Erythroblast (primary cell): ENCODE results near the gene ATXN7L1.

Source experiments
- DNase-seq, 2 experiments: peaks; one replicate each; lab custom pipeline; 2025; lab: John Stamatoyannopoulos, UW
- GATA1 ChIP-seq: IDR thresholded peaks from 2 replicates; pipeline ENCODE4 v1.6.1; 2011; ENCODE audit warnings: low read depth, mild to moderate bottlenecking, control low read depth, low read length, moderate library complexity
- POLR2A ChIP-seq: IDR thresholded peaks from 2 replicates; pipeline ENCODE4 v1.6.1; 2011; ENCODE audit warnings: mild to moderate bottlenecking, low read length

The ATXN7L1 gene

GRCh38 chr7:105787793-105788192 is 88.6 kb downstream of the ATXN7L1 start:
- peak; percentile 12 to 23 for DNase-seq

GRCh38 chr7:105786520-105787470 is 89.6 kb downstream of the ATXN7L1 start:
- peak; percentile 14 to 25 for DNase-seq
- TF ChIP-seq POLR2A (no peak), GATA1 (no peak)

More at GRCh38 chr7:105787793-105788192, 88.6 kb downstream of the ATXN7L1 start:
- no peak for TF ChIP-seq POLR2A
- no peak for TF ChIP-seq GATA1

- no peak for TF ChIP-seq GATA1
- no peak for DNase-seq
These were observed 93.9 kb downstream of the ATXN7L1 start for GRCh38 chr7:105782391-105783042.

GRCh38 chr7:105779856-105780780 is 96.3 kb downstream of the ATXN7L1 start:
- TF ChIP-seq GATA1, result no peak
- TF ChIP-seq POLR2A, result no peak
- DNase-seq, result peak in 1 of 2 experiments; percentile 9

GRCh38 chr7:105778956-105779355 is 97.4 kb downstream of the ATXN7L1 start:
- TF ChIP-seq POLR2A, result no peak
- no peak for TF ChIP-seq GATA1

GRCh38 chr7:105776986-105777910 is 99.2 kb downstream of the ATXN7L1 start:
- no peak for DNase-seq
- TF ChIP-seq GATA1 (no peak), POLR2A (no peak)

More at GRCh38 chr7:105778956-105779355, 97.4 kb downstream of the ATXN7L1 start:
- no peak for DNase-seq

- no peak for DNase-seq
- TF ChIP-seq POLR2A (no peak), GATA1 (no peak)
These were observed 100.2 kb downstream of the ATXN7L1 start for GRCh38 chr7:105776068-105776790.

GRCh38 chr7:105775580-105775979 is 100.8 kb downstream of the ATXN7L1 start:
- no peak for DNase-seq
- TF ChIP-seq GATA1 (no peak), POLR2A (no peak)

GRCh38 chr7:105773030-105773460 is 103.4 kb downstream of the ATXN7L1 start:
- DNase-seq, result no peak
- no peak for TF ChIP-seq POLR2A
- TF ChIP-seq GATA1, result no peak

GRCh38 chr7:105769901-105770628 is 106.3 kb downstream of the ATXN7L1 start:
- DNase-seq, result no peak
- TF ChIP-seq POLR2A, result no peak
- TF ChIP-seq GATA1, result no peak

GRCh38 chr7:105768898-105769507 is 107.4 kb downstream of the ATXN7L1 start:
- DNase-seq, result no peak
- TF ChIP-seq POLR2A (no peak), GATA1 (no peak)
